NOMO-1 treated with DMSO at 0.1 percent for 48 hours (cell line): ENCODE measurements around the gene PPT1.
A peak's percentile ranks its signal among the peaks of the same experiment; 100 is the strongest.

ENCODE experiments used
- DNase-seq: peaks from one replicate; lab custom pipeline; 2025; ENCODE audit not compliant: unreplicated experiment; lab: John Stamatoyannopoulos, UW

The PPT1 gene

DNA sequence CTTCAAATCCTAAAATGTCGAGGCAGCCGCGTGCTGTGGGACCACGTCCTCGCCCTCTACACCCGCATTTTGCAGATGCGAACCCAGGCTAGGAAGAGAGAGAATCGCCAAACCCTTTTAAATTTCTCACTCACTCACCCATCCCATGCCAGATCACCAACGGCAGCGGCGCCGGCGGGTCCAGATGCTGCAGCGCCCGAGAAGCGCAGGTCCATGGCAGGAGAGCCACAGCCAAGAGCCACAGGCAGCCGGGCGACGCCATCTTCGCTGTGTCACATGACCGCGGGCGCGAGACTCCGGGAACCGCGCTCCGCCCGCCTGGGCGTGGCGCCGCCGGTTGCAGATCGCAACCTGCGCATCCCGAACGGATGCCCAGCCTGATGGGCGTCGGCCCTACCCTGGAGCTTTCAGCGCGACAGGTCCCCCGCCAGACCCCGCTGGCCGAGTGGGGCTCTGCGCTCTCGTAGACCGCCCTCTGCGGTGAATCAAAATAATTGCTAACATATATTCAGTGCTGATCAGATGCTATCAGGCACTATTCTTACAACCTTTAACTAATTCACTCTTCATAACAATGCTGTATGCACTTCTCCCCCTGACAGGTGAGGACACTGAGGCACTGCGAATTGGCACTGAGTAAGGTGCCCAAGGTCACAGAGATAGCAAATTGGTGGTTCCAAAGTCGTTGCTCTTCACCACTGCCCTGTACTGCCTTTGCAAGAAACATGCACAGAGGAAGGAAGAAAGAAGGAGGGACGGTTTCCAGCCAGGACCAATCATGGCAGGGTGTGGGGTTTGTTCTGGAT, at the start of gene PPT1:
TSS of gene PPT1 (minus strand) at position 276 of the 806 bp plus-strand sequence. CDS start at position 262, 14 bp downstream.
- peak; percentile 49 for DNase-seq

DNA sequence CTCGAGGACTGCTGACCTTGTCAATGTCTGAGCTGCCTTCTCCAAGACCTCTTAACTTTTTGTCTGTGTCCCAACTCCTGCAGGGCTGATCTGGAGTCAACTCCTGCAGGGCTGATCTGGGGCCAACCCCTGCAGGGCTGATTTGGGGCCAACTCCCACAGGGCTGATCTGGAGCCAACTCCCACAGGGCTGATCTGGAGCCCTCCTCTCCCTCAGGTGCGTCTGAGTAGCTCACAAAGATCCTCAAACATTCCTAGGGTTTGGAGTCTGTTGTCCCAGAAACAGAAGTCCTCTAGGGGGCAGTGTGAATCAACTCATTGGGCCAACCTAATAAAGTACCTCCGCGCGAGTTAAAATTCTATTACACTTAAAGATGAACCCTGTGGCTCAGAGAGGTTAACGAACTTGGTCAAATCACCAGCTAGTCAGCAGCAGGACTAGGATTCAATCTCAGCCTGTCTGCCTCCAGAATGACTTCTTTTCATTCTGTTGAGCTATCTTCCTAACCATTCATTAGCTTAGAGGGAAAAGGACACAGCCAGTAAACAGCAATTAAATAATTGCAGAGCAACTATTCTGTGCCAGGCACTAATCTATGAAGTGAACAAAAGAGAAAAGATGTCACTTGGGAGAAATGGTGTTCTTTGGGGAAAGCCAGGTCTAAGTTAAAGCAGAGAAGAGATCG, 47.0 kb upstream of the PPT1 start:
- DNase-seq = peak; percentile 63

DNA sequence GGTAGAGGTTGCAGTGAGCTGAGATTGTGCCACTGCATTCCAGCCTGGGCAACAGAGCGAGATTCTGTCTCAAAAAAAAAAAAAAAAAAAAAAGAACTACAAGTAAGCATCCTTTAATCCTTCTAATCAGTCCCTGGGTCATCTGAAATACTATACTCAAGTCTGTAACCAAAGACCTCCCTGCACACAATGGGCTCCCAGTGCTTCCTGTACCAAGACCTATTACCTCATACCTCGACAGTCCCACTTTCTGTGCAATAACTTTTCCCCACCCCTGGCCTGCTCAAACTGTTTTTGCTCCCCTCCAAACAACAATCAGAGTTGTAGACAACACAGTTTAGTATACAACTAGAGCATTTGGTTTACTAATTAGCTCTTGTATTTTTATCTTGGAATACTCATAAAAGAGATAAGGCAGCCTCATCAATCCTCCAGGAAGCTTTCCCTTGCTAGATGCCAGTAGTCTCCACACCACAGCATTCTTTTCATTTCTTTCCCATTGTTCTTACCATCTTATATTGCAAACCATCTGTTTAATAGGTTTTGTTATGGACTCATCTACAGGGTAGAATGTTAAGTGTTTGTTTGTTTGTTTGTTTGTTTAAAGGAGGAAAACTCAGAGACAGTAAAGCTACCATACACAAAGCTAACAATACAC, 45.0 kb upstream of the PPT1 start:
- DNase-seq = no peak

DNA sequence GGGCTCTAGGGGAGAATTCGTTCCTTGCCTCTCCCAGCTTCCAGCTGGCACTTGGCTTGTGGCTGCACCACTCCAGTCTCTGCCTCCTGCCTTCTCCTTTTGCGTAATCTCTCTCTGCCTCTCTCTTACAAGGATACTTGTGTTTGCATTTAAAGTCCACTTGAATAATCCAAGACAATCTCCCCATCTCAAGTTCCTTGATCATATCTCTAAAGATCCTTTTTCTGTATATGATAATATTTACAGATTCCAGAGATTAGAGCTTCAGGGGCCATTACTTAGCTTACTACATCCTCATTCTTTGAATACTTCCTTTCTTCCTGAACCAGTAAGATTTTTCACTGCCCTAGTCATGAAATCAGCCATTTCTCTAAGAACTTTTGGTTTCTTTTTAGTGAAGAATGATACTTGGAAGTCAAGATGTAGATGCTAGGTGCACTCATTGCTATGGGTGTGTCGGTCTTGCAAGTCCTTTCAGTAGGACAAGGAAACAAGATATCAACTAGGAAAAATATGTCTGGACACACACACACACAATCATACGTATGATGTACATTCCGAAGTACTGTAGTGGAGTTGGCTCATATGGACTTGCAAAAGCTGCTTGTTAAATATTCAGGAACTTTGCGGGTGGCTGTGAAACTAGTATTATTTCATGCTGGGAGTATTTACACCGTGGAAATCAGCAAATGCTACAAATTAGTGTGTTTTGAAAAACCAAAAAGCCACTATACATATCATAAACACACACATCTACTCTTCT, 43.3 kb upstream of the PPT1 start:
- peak; percentile 35 for DNase-seq

DNA sequence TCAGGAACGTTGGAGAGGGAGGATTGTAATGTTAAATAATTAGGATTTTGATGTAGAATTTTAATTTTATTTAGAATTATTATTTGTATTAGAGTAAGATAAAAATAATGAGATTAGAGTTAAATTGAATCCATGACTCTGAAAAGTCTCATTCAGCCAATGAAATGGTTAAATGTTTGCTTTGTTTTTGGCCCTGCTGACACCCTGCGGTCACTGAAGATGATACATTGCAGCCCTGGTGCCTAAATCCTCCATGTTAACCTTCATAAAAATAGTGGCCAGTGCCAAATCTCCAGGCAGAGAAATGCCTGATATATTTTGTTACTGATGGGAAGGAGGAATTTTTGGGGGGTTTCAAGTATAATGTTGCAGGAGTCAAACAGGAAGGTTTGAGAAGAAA, 36.8 kb upstream of the PPT1 start:
- DNase-seq = no peak

DNA sequence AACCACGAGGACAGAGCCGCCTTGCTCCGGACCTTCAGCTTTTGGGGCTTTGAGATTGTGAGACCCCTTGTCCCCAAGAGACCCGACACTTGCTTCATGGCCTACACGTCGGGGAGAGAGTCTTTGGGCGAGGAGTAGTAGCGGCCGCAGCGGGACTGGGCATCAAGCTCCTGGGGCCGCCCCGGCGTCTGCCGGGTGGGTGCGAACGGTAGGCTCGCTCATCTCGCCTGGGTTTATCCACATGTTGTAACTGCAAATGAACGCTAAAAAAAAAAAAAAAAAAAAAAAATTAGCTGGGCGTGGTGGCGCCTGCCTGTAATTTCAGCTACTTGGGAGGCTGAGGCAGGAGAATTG, 36.2 kb upstream of the PPT1 start:
- no peak for DNase-seq

DNA sequence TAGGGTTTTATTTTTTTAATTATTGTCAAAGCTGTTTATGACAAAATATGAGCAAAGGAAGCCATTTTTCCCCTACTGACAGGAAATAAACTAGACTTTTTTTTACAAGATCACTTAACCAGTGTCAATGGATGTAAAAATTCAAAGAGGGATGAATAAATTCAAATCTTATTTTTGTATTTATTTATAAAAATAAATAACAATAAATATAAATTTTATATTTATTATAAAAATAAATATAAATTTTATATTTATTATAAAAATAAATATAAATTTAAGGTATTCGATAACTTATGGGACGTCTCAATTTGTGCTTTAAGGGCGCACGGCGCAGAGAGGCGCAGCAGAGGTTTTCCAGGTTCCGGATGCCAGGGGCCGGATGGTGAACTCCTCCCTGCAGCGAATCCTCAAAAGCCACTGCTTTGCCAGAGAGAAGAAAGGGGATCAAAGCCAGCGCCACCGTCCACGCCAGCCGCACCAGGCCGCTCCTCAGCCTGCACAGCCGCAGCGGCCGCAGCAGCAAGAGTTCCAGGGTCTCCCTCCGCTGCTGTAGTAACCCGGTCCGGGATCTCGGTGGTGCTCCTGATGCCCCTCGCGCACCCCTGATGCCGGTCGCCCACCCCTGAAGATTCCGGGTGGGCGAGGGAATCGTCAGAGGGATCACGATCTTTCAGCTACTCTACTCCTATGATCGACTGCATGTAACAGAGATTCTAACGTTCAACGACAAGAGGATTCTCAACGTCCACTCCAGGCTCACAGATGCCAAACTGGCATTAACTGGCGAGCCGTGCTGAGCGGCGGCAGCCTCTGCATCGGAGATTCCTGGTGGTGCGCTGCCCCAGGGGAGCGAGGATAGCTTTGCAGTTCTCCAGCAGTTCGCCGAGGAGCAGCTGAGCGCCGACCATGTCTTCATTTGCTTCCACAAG, 35.6 kb upstream of the PPT1 start:
- no peak for DNase-seq

DNA sequence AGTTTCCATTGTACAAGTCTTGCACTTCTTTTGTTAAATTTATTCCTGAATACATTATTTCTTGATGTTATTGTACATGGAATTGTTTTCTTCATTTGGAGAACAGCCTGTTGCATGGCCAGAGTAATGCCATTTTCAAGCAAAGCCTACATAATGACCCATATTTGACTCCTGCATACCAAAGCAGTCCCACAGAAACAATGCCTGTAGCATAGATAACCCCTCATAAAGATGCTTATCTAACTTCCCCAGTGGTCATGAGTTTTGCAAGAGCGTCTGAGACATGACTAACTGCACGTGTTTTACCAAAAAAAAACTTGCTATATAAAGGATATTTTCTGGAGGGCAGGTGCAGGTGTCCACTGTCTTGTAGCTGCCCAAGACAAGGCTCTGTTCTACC, 33.8 kb upstream of the PPT1 start:
- DNase-seq = peak; percentile 55

DNA sequence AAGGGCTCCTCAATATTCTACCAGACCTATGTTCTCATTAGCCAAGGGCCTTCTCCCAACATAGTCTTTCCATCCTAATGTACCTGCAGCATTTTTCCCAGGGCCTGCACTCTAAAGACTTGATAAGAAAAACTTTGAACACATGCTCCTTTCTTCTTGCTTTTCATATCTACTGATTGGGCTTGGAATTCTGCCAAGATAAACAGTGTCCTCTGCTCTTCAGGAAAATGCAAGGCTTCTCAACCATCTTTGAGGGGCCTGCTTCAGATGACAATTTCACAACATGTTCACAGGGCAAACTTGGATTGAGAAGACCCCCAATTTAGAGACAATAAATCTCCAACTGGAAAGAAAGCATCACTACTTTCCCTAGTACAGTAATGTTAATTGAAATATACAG, 25.8 kb upstream of the PPT1 start:
- no peak for DNase-seq

DNA sequence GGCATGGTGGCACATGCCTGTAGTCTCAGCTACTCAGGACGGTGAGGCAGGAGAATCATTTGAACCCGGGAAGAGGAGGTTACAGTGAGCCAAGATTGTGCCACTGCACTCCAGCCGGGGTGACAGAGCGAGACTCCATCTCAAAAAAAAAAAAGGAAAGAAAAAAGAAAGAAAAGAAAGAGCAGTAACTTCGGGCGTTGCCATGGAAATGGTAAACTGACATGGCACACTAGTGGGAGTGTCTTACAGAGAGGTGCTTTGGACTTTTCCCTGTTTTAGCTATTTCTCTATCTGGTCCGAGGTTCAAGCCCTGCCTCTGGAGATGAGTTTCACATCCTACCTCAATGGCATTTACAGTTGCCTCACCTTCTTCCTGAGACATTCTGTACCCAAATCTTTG, 23.1 kb upstream of the PPT1 start:
- DNase-seq = no peak

DNA sequence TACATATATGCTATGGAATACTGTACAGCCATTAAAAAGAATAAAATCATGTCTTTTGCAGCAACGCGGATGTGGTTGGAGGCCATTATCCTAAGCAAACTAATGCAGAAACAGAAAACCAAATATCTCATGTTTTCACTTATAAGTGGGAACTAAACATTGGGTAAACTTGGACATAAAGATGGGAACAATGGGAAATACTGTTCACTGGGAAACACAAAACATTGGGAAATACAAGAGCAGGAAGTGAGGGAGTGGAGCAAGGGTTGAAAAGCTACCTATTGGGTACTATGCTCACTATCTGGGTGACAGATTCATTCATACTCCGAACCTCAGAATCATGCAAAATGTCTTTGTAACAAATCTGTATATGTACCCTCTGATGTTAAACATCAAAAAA, 17.3 kb upstream of the PPT1 start:
- no peak for DNase-seq

DNA sequence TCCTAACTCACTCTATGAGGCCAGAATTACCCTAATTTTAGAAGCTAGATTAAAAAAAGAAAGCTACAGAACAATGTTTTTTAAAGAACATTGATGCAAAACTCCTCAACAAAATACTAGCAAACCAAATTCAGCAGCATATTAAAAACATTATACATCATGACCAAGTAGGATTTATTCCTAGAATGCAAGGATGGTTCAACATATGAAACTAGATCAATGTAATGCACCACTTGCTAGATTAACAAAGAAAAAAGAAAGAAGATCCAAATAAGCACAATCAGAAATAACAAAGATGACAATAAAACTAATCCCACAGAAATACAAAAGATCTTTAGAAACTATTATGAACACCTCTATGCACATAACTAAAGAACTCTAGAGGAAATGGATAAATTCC, 13.3 kb upstream of the PPT1 start:
- DNase-seq = no peak

DNA sequence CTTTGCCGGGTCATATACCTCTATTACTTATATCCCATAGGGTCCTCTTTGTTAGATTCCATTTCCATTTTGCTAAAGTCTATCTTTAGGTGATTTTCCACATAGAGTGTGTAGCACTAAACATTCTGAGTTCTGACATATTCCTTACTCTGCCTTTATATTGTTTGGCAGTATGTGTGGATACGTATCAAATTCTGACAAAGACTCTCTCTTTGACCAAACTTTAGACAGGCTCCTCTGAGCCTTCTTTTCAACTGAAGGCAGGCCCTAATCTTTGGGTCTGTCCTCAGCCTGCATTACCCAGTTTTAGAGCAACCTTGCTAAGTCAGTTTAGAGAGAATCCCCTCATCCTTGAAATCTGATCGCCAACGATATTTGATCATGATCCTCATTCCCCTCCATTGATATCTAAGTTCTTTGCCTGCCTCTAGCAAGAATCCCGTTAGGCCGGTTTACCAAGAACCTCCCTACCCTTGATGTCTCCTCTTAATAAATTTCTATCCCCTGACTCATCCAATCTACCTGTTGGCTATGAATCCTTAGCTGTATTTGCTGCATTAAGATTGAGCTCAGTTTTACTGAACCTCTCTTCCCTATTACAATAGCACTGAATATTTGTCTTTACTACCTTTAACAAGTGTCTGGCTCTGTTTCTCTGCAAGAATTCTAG, 10.4 kb upstream of the PPT1 start:
- DNase-seq = no peak

DNA sequence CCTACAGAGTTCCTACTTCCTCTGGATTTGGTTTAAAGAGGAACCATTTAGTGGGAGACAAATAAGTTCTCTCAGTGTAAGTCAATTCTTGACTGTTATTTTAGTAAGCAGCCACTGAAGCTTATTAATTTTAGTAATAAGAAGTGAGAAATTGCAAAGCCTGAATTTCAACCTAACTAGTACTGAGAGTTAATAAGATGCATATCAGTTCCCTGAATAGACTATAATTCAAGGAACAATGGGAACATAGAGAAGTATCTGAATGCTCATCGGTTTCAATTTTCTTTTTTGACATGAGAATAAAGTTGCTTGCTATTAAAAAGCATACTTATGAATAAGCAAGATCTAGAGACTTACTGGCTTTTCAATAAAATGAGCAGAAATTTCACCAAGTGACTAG, 8.0 kb upstream of the PPT1 start:
- no peak for DNase-seq

DNA sequence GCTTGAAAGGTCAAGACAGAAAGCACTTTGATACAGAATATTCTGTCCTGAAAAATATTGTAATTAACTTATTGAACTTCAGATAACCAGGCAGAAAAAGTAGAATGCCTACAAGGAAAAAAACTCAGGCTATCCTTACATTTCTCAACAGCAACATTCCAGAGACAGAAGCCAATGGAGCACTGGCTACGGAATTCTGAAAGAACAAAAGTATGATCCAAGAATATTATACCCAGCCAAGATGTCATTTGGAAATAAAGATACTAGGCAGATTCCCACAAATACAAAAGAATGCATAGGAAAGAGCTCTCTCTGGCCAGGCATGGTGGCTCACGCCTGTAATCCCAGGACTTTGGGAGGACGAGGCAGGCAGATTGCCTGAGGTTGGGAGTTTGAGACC, 5.8 kb upstream of the PPT1 start:
- DNase-seq = no peak

DNA sequence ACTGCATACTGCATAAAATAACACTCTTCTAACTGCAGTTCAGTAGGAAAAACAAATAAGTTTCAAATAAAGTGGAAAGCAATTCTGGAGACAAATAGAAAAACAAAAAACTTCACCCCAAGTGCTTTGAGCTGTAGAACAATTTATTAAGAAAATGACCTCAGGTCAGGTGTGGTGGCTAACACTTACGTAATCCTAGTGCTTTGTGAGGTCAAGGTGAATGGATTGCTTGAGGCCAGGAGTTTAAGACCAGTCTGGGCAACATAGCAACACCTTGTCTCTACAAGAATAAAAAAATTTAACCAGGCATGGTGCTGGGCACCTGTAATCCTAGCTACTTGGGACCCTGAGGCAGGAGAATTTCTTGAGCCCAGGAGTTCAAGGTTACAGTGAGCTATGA, 5.0 kb upstream of the PPT1 start:
- no peak for DNase-seq

DNA sequence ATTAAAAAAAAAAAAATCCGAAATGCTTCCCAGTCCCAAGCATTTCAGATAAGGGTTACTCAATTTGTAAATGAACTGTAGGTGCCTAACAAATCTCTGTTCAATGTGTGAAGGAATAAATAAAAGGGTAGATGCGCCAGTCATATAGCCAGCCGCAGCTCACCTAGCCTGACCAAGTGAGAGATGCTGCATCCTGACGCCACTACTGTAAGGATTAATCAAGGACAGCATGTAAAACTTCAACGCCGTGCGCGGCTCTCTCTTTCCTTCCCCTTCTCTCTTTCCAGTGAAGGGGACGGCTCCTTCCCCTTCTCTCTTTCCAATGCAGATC, 441 bp downstream of the PPT1 start:
- no peak for DNase-seq

DNA sequence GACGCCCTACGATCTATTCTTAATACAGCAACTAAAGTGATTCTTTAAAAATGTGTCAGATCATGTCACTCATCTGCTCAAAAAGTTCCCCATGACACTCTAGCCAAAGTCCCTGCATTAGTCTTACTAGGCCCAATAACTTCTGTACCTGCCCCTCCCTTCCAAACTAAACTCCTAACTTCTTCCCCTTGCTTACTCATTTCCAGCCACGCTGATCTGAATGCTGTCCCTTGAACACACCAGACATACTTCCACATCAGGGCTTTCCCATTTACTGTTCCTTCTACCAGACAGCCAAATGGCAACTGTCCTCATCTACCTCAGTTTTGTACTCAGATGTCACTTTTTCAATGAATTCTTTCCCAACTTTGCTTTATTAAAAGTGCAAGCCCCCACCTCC, 1.2 kb downstream of the PPT1 start:
- DNase-seq = no peak

DNA sequence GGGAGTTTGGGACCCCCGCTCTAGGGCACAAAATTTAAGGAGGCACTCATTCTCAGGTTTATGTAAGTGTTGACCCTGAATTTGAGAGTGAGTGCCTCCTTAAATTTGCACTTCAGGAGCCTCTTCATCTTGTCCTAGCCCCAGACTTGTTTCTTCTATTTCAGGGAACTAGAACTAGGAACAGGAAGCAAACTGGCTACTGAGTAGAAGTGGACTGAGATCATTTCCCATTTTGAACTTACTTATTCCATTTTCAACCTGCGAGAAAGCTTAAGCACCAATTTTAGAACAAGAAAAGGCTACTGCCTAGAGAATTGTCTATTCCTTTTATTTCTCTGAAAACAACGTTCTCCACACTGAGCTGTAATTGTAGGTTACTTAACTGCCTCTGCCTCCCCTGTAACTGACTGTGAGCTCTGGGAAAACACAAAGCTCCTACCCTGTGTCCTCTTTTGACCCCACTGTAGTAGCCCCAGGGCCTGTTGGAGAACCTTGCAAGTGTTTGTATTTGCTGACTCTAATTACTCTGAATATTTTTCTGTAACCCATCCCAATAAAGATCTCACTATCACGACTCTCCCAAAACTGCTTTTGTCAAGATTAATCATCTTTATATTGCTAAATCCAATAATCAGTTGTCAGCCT, 2.5 kb downstream of the PPT1 start:
- DNase-seq = peak; percentile 54
